Liver (tissue), 9 donors: ENCODE data around the gene SMAD6. TPM values are rescaled to one million over a fixed set of nuclear protein-coding genes. Genes with fewer than 3 reads are reported as not detected.

Experiments
- DNase-seq: peaks from one replicate; pipeline ENCODE4 v3.0.0-alpha.2; 2017; ENCODE audit warnings: low spot score
- H3K27ac ChIP-seq, 2 donors: one replicate each; pipeline ENCODE4 v1.7.0; 2013; ENCODE audit warnings: inconsistent platforms in 2 of 2, low read length in 2 of 2, control low read depth in 1 of 2, low read depth in 1 of 2, mild to moderate bottlenecking in 1 of 2
- H3K27me3 ChIP-seq, 4 donors: one replicate each; pipeline versions ENCODE4 v1.6.1 to v1.7.0; 2013; ENCODE audit warnings: low read length in 3 of 4, inconsistent platforms in 1 of 4, mild to moderate bottlenecking in 1 of 4, moderate library complexity in 1 of 4; ENCODE audit not compliant: control insufficient read depth in 4 of 4, insufficient read depth in 4 of 4
- H3K36me3 ChIP-seq, 4 donors: one replicate each; pipeline versions ENCODE4 v1.6.1 to v1.7.0; 2013; ENCODE audit warnings: low read length in 3 of 4, mild to moderate bottlenecking in 3 of 4, low read depth in 1 of 4, moderate library complexity in 1 of 4; ENCODE audit not compliant: control insufficient read depth in 4 of 4, insufficient read depth in 3 of 4
- H3K4me1 ChIP-seq, 4 donors: one replicate each; pipeline versions ENCODE4 v1.6.1 to v1.7.0; 2013; ENCODE audit warnings: low read length in 3 of 4, mild to moderate bottlenecking in 3 of 4, moderate library complexity in 1 of 4; ENCODE audit not compliant: control insufficient read depth in 4 of 4, insufficient read depth in 4 of 4
- H3K4me3 ChIP-seq, 3 donors: one replicate each; pipeline versions ENCODE4 v1.6.1 to v1.7.0; 2013; ENCODE audit warnings: low read length in 3 of 3, control low read depth in 1 of 3, low read depth in 1 of 3, mild to moderate bottlenecking in 1 of 3
- H3K9ac ChIP-seq, 2 donors: one replicate each; pipeline ENCODE4 v1.7.0; 2013; ENCODE audit warnings: low read length in 2 of 2, mild to moderate bottlenecking in 2 of 2, moderate library complexity in 2 of 2, control low read depth in 1 of 2, low read depth in 1 of 2
- H3K9me3 ChIP-seq, 4 donors: one replicate each; pipeline versions ENCODE4 v1.6.1 to v1.7.0; 2013; ENCODE audit warnings: low read length in 3 of 4; ENCODE audit not compliant: control insufficient read depth in 4 of 4
- ATF3 ChIP-seq: IDR thresholded peaks from 2 replicates; pipeline ENCODE4 v1.6.1; 2016; ENCODE audit warnings: antibody characterized with exemption
- CTCF ChIP-seq: fragments of 150-350 bp; IDR thresholded peaks from 2 replicates; pipeline ENCODE4 v1.5.1; 2017; ENCODE audit warnings: improper control_type of control experiment, low read depth, low read length; ENCODE audit not compliant: missing input control
- GABPA ChIP-seq, 2 donors: IDR thresholded peaks in 1 of 2; conservative IDR thresholded peaks in 1 of 2; 2 replicates each; pipeline ENCODE4 v1.6.1; 2016; ENCODE audit warnings: antibody characterized with exemption in 2 of 2, mild to moderate bottlenecking in 1 of 2, moderate library complexity in 1 of 2
- HNF4A ChIP-seq, 2 donors: conservative IDR thresholded peaks; 2 replicates each; pipeline ENCODE4 v1.6.1; 2016; ENCODE audit warnings: antibody characterized with exemption in 2 of 2, mild to moderate bottlenecking in 2 of 2
- HNF4G ChIP-seq: IDR thresholded peaks from 2 replicates; pipeline ENCODE4 v1.6.1; 2016; ENCODE audit warnings: antibody characterized with exemption
- JUND ChIP-seq, 2 donors: IDR thresholded peaks; 2 replicates each; pipeline ENCODE4 v1.6.1; 2016; ENCODE audit warnings: antibody characterized with exemption in 2 of 2
- MAX ChIP-seq: IDR thresholded peaks from 2 replicates; pipeline ENCODE4 v1.6.1; 2016; ENCODE audit warnings: antibody characterized with exemption
- NR2F2 ChIP-seq: IDR thresholded peaks from 2 replicates; pipeline ENCODE4 v1.6.1; 2016; ENCODE audit warnings: antibody characterized with exemption
- RAD21 ChIP-seq, 2 donors: IDR thresholded peaks; 2 replicates each; pipeline ENCODE4 v1.6.1; 2016; ENCODE audit warnings: antibody characterized with exemption in 2 of 2, mild to moderate bottlenecking in 2 of 2
- REST ChIP-seq: IDR thresholded peaks from 2 replicates; pipeline ENCODE4 v1.6.1; 2016; ENCODE audit warnings: antibody characterized with exemption, mild to moderate bottlenecking
- RXRA ChIP-seq, 2 donors: IDR thresholded peaks; 2 replicates each; pipeline ENCODE4 v1.6.1; 2017 to 2018; ENCODE audit warnings: antibody characterized with exemption in 2 of 2, mild to moderate bottlenecking in 1 of 2
- SP1 ChIP-seq: IDR thresholded peaks from 2 replicates; pipeline ENCODE4 v1.6.1; 2018; ENCODE audit warnings: antibody characterized with exemption, mild to moderate bottlenecking
- TAF1 ChIP-seq: conservative IDR thresholded peaks from 2 replicates; pipeline ENCODE4 v1.6.1; 2016; ENCODE audit warnings: antibody characterized with exemption, mild to moderate bottlenecking
- YY1 ChIP-seq: IDR thresholded peaks from 2 replicates; pipeline ENCODE4 v1.6.1; 2016; ENCODE audit warnings: antibody characterized with exemption, mild to moderate bottlenecking
- ZBTB33 ChIP-seq: IDR thresholded peaks from 2 replicates; pipeline ENCODE4 v1.6.1; 2016; ENCODE audit warnings: antibody characterized with exemption
- WGBS: extraction: QIAGEN DNeasy Blood & Tissue Kit; methylation state at CpG from one replicate; pipeline ENCODE4 v1.1.7; 2013; 5-methylcytosine and 5-hydroxymethylcytosine counted together
- polyA plus RNA-seq, 2 donors: library from polyadenylated mRNA; stranded (reverse) in 1 of 2; unstranded in 1 of 2; fragments of 200-250 nt in 1 of 2; fragments of >200 nt in 1 of 2; fragmentation: Nextera tagmentation in 1 of 2; extraction: Ambion mirVana in 1 of 2; gene quantifications; one replicate each; pipeline versions ENCODE4 v1.2.1 to v1.2.3, GENCODE V29; 2013 to 2015
- total RNA-seq, 2 donors: library from RNA; depleted of rRNA; stranded (reverse); fragments of >200 nt; gene quantifications; one replicate each; pipeline ENCODE4 v1.2.3, GENCODE V29; 2014
- donor health status: healthy.
- donor health status: healthy.
- donor health status: healthy.
- donor health status: healthy.
- donor health status: healthy.

SMAD6 gene
- total and polyA plus RNA-seq, 4 donors: 1.2 to 15.1 (median 11.0) TPM

- TF ChIP-seq ATF3 (no peak), CTCF (no peak), YY1 (no peak), RAD21 (IDR thresholded peaks at IDR 0.05) (no peak), TAF1 (no peak), ZBTB33 (no peak), JUND (IDR thresholded peaks at IDR 0.05) (no peak), HNF4G (no peak), RXRA (IDR thresholded peaks at IDR 0.05) (no peak), MAX (no peak), SP1 (no peak), GABPA (IDR thresholded peaks at IDR 0.05 in 1 of 2, conservative IDR thresholded peaks at IDR 0.05 in 1 of 2) (no peak), NR2F2 (no peak), REST (no peak), HNF4A (conservative IDR thresholded peaks at IDR 0.05) (no peak)
- DNase-seq: no peak
- Histone ChIP-seq H3K4me1 (peaks cover 2 to 26% (median 10%) of the 10 kb centered on the region in 4 donors), H3K36me3 (peaks cover 0 to 2% (median 0%) of the 10 kb centered on the region in 4 donors), H3K27ac (no peak overlapping the region), H3K9ac (no peak overlapping the region), H3K9me3 (peaks cover 0 to 3% (median 0%) of the 10 kb centered on the region in 4 donors), H3K27me3 (no peaks in the 10 kb centered on the region), H3K4me3 (no peak overlapping the region)
- 78% methylated on average over 7 of the region's 7 CpGs for WGBS
These were observed 51.8 kb downstream of the SMAD6 start for GRCh38 chr15:66753687-66754377.
